Measurements from ENCODE around the gene SEC31B.

The SEC31B gene

DNA sequence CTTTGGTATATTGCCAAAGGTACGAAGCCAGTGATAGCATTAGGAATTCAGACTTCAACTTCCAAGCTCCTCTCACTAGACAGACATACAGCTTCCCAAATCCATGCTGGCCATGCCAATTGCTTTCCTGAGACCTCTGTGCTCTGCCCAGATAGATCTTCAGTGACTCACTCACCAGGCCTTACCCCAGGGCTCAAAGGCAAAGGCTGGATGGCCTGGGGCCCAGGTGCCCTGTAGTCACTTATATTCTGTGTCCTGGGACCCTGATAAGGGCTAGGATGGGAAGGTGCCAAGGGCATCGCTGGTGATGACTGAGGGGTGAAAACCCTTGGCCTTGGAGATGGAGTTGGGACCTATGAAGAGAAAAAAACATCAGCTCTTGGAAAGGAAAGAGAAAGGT, 29.1 kb downstream of the SEC31B start:
- no peak for DNase-seq

DNA sequence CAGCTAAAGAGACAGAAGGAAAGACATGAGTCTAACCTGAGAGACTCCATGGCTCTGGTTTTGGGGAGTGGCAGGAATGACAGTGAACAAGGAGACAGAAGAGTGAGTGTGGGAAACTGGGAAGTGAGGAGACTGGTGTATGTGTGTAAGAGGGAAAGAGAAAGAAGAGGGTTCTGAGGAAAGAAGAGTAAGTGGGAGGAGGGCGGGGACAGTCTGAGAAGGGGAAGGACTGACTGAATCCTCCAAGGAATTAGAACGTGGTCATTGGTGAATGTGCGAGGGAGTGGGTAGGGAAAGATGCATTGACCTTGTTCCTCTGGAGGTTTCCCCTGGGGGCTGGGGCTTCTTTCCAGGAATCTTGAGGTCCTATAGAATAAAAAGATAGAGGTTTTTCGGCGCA, 30.3 kb downstream of the SEC31B start:
- no peak for DNase-seq

DNA sequence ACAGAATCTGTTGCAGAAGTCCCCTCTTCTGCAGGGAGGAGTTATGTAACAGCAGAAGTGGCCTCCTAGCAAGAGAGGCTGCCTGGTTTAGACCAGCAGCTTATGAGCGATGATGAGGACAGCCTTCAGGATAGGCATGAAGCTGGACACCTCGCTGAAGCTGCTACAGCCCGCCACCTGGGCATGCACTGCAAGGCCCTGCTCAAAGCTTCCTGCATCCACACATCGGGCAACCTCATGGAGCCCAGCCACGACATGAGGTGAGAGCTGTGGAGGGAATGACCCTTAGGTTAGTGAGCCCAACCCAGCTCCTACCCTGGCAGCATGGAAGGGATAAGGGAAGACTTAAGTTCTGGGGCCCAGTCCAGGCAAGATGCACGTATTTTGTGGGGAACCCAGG, 32.1 kb downstream of the SEC31B start:
- no peak for DNase-seq

DNA sequence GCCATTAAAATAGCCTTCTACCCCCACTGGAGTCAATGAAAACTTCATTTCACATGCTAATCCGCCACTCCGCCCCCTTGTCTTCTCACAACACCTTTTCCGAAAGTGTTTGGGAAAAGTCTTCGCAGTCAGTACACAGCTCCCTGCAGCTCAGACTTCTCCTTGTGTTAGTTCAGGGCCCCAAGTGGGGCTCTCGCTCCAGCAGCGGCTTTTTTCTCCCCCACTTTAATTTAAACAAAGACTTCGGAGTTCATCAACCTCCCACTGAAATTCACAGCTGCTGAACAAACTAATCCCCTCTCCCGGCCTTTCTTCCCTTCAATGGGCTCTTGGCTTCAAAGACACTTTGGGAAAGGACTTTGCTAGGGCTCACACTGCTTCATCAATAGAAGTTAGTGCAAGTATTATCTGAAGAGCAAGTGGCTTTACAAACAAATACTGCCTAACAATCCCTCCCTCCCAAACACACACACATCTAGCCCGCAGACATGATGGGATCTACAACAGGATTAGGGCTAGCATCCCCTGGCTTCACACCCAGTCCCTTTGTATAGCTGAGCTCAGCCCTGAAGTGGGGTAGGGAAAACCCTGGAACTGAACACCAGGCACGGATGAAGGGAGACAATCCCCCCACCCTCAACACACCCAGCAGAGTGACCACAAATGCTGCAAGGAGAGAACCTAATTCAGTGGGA, 33.7 kb downstream of the SEC31B start:
- no peak for DNase-seq

DNA sequence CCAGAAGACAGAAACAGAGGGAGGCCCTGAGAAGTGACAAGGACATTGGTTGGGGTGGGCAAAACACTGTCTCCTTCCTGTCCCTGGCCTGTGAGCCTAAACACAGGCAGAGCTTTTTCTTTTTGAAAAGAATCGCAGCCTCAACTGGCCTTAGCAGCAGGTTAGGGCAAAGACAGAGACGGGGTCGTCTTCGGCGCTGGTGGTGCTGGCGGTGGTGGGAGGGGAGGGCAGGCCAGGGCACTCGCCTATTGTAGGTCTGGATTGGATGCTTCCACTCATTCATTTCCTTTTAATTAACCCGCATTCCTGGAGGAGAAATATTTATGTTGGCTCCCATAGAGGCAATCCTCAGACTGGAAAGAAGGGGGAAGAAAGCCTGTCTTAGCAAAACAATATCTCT, 34.3 kb downstream of the SEC31B start:
- DNase-seq: no peak

DNA sequence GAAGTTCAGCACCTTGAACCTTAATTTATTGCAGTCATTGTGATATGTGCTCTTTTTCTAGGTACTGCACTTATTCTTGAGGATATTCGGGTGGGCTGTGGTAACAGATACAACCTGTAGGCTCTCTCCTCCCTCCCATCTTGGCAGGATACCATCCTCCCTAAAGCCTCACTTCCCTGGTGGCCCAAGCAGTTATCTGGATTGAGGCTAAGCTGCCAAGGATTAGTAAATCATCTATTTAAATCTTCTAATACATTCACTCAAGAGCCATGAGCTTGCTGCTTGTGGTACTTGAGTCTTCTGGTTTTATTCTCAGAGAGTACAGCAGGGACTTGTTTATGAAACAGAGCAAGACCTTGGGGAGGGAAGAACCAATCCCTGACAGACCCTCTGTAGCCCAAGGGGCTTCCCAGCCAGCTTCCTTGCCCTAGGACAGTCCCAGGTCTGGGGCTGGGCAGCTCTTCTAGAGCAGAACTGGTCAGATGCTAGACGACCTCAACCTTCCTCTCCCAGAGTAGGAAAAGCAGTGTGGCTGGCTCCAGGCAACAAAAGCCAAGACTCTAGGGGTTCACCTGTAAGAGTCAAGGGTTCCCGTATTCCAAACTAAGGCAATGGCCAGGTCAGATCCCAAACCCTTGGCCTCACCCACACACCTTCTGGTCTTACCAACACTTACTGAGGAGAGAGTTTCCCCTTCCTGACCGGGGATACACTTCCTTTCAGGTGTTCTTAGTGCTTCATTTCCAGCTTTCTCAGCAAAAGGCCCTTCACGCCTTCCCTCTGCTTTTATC, 35.6 kb downstream of the SEC31B start:
- no peak for DNase-seq

DNA sequence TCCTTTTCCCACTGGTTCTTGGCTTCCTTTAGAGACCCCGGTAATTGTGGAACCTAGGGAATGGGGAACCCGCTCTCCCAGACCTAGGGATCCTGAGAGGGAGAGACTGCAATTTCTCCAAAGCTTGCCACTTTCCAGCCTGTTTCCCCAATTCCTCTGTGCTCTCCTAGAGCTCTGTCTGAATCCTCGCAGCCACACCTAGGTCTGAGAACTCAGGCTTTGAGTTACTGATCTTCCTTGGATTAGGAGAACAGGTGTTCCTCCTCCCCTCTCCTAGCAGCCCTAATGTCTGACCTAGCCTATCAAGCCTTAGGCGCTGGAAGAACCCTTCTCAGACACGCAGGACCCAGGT, 36.9 kb downstream of the SEC31B start:
- no peak for DNase-seq

DNA sequence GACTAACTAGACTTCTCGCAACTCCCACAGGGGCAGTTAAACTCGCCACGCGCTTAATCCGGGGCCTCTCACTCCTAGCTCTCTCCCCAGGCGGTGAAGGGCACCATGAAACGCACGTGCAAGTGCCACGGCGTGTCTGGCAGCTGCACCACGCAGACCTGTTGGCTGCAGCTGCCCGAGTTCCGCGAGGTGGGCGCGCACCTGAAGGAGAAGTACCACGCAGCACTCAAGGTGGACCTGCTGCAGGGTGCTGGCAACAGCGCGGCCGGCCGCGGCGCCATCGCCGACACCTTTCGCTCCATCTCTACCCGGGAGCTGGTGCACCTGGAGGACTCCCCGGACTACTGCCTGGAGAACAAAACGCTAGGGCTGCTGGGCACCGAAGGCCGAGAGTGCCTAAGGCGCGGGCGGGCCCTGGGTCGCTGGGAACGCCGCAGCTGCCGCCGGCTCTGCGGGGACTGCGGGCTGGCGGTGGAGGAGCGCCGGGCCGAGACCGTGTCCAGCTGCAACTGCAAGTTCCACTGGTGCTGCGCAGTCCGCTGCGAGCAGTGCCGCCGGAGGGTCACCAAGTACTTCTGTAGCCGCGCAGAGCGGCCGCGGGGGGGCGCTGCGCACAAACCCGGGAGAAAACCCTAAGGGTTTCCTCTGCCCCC, 37.4 kb downstream of the SEC31B start:
- peak; percentile 65 for DNase-seq

DNA sequence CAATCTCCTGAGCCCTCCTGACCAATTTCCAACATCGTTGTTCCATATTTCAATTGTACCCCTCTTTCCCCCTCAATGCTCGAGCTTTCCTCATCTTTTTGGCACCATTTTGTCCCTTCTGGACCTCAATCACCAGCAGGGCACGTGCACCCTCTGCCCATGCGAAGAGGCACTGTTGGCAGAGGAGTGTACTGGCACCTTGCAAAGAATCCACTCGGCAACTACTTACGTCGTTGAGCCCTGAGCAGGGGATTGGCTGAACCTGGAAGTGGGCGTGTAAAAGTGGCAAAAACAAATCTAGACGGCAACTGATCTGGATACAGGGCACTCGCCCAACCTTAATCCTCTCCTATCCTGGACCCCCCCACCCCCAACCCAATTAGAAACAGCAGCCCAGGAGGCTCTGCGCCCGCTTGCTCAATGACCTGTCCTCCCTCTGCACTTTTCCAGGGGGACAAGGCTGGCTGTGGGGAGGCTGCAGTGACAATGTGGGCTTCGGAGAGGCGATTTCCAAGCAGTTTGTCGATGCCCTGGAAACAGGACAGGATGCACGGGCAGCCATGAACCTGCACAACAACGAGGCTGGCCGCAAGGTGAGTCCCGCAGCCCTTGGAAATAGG, 38.1 kb downstream of the SEC31B start:
- DNase-seq: peak; percentile 59

DNA sequence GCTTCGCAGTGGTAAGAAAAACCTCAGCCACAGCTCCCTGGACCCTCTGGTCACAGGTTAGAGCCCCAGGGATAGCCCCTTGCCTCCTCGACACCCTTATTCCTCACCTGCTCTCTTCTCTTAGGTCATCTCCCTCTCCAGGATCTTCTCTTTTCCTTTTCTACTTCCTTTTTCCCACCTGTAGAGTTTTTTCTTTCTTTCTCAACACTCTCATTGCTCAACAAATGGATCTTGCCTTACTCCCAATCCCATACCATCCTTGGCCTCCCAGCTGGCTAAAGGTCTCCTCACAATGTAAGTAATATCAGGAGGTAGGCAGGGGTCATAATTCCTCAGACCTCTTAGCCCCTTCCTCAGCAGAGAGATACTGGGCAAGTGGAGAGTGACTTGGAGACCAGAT, 39.7 kb downstream of the SEC31B start:
- no peak for DNase-seq

DNA sequence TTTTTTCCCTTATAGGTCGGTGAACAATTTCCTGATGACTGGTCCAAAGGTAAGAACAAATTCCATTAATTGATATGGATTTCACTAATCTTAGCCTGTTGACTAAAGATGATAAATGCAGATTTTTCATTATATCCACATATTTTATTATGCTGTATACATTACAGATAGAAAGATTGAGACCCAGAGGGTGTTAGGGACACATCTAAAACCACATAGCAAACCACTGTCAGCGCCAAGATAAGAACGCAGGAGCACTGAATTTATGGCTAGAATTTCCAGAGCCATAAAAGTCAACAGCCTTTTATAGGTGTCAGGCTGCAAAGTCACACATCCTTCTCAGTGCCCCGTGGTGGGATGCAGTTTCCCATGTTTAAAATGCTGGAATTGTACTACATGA, 40.6 kb downstream of the SEC31B start:
- DNase-seq: no peak

DNA sequence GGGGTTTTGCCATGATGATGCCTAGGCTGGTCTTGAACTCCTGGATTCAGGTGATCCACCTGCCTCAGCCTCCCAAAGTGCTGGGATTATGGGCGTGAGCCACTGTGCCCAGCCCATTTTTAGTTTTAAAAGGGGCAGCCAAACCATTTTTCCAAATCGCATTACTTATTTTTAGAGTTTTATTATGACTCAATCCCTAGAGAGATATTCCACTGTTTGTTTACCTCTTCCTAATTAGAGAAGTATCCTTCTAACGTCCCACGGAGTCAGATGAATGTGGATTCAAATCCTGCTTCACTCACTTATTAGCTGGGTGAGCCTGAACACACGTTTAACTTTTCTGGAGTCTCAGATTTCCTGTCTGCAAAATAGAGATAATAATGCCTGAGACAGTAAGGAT, 41.7 kb downstream of the SEC31B start:
- no peak for DNase-seq

DNA sequence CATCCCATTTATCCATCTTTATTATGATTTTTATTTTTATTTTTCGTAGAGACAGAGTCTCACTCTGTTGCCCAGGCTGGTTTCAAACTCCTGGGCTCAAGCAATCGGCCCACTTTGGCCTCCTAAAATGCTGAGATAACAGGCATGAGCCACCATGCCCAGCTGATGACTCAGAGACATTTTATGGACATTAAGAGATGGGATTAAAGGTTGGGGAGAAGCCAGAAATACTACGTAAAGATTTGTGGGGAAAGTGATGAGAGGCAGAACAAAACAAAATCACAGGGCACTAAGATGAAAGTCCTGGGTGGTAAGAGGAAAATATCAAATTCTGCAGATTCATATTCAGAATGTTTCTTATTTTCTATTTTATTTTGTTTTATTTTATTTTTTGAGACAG, 49.3 kb downstream of the SEC31B start:
- DNase-seq: no peak

DNA sequence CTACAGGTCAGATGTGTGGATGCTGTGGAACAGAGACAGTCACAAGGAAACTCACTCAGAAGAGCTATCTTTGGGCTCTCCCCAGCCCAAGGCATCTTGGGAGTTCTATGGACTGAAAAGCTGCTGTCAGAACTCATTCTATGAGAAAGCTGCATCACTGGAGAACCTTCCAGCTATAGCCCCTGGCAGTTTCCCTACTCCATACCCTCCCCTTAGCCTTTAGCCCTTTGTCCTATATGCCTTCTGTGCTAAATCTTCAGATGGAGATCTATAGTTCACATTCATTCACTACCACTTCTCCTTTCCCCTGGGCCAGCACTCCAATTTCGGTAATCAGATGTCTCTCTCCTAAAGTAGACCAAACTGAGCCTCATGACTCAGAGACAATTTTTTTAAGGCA, 49.9 kb downstream of the SEC31B start:
- DNase-seq: no peak

DNA sequence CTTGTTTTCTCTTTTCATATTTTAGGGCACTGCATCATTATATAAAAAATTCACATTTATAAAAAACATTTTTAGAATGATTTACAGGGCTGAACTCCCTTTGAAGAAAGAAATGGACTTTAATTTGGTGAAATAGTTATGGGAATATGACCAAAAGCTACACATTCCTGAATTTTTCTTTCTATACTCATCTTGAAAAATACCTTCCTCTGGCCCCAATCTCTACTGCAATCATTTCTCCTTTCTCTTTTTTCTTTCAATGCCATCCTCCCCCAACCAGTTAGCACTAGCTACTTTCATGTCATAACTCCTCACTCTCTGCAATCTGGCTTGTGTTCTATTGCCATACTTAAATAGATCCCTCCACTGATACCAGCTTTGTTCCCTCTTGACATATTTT, 50.7 kb downstream of the SEC31B start:
- DNase-seq: no peak

DNA sequence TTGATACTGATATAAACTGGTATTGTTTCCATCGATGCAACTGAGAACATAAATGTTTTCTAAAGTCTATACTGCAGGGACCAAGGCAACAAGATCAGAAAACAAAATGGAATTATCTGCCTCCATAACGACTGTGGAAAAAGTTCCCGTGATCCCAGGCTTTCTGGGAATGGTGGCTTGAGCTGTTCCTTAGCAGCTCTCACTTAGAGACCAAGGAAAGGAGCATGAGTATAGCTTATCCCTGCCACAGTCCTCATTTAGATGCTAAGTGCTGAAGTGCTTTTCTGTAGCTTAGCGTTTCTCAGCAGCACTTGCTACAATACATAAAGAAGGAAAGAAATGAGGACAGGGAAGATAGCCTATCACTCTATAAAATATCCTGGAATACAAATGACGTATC, 51.3 kb downstream of the SEC31B start:
- no peak for DNase-seq

DNA sequence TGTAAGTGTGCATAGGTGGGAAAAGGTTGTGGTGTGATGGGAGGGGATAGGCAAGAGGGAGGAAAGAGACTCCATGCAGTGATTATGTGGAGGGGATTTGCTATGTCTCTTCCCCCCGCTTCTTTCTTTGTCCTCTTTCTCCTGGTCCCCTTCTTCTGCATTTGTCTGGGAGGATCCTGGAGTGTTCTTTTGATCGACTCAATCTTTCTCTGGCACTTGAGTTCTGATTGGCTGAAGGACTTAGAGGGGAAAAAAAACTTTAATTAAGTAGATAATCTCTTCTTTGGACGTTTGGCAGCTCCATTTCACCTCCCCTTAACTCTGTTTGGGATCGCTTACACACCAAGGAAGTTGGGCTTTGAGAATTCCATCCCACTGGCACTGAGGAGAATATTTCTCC, 57.0 kb downstream of the SEC31B start, which contains the start of gene WNT8B:
WNT8B (plus strand) TSS at position 301 of the 400 bp plus-strand sequence. CDS start 160 bp downstream, outside the sequence.
- no peak for DNase-seq

DNA sequence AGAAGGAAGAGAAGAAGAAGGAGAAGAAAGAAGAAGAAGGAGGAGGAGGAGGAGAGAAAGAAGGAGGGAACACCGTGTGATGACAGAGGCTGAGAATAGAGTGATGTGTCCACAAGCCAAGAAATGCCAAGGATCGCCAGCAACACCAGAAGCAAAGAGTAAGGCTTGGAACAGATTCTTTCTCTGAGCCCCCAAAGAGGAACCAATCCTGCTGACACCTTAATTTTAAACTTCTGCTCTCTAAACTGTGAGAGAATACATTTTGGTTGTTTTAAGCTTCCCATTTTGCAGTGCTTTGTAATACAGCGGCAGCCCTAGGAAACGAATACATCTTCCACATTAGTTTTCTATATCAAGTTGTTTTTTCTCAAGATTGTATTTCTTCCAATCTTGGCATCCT, 70.7 kb downstream of the SEC31B start:
- DNase-seq: no peak

DNA sequence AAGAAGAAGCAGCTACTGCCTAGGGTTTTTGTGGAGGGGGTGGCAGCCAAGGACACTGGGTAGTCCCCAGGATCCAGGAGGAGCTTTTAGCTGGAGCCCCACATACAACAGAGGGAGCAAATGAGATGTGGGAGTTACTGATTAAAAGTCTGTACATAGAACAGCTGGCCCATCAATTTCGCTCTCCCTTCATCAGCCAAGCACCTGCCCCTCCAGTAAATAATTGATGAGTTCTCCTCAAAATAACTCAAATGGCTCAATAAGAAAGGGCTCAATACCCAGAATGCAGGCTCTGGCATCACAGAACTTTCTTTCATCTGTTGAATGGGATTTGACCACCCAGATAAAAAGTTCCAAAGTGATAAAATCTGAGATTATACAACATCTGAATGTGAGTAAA, 72.0 kb downstream of the SEC31B start:
- DNase-seq: no peak

DNA sequence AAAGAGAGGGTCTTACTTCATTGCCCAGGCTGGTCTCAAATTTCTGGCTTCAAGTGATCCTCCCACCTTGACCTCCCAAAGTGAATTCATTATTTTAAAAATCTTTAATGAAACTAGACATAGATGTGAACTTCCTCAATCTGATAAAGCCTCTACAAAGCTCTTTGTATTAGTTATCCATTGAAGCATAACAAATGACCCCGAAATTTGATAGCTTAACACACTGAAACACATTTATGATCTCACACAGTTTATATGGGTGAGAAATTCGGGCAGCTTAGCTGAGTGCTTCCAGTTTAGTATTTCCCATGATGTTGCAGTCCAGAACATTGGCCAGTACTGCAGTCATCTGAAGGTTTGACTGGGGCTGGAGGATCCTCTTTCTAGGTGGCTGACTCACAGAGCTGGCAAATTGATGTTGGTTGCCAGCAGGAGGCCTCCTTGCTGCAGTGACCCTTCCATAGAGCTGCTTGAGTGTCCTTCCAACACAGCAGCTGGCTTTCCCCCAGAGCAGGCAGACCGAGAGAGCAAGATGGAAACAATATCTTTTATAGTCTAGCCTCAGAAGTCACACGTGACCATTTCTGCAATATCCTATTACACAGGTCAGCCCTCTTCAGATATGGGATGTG, 73.4 kb downstream of the SEC31B start:
- DNase-seq: no peak

DNA sequence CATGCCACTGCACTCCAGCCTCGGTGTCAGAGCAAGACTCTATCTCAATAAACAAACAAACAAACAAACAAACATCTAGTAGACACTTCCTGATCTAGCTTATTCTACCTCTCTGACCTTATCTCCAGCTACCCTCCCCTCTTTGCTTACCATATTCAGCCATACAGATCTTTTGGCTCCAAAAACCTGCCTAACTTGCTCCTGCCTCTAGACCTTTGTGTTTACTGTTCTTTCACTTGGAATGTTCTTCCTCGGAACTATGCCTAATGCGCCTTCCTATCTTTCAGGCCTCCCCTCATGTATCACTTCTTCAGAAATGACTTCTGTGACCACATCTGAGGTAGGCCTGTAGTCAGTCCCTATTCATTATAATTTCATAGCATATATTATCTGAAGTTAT, 77.1 kb downstream of the SEC31B start:
- no peak for DNase-seq

DNA sequence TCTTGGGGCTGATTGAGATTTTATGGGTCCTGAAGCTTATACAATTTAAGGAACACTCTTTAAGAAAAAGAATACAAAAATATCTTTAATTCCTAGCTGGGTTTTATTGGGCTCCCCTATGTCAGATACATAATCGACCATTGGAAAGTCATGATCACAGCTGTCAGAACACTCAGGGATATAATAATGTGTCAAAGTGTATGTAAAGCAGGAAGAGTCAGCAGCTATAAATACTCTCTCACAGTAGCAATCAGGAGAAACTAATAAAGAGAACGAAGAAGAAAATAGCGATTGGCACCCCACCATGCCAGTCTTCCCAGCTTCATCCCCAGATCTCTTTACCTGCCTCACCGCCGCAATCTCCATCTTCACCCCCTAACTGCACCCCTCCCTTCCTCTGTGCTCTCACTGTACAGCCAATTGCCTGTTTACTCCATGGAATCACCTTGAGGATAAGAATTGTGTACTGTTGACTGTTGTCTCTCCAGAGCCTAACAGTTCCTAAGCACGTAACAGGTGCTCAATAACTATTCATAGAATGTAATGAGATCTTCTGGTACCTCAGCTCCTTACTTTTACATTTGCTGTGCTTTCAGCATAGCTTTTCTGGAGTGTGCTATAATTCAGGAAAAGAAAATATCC, 80.9 kb downstream of the SEC31B start:
- no peak for DNase-seq
